ENCODE results near the gene TMEM130.
"Not testable (repeated sequence)": the region's sequence is repeated elsewhere in the genome, so short reads cannot be mapped to it uniquely, and the experiment has no call there.

TMEM130 gene

DNA sequence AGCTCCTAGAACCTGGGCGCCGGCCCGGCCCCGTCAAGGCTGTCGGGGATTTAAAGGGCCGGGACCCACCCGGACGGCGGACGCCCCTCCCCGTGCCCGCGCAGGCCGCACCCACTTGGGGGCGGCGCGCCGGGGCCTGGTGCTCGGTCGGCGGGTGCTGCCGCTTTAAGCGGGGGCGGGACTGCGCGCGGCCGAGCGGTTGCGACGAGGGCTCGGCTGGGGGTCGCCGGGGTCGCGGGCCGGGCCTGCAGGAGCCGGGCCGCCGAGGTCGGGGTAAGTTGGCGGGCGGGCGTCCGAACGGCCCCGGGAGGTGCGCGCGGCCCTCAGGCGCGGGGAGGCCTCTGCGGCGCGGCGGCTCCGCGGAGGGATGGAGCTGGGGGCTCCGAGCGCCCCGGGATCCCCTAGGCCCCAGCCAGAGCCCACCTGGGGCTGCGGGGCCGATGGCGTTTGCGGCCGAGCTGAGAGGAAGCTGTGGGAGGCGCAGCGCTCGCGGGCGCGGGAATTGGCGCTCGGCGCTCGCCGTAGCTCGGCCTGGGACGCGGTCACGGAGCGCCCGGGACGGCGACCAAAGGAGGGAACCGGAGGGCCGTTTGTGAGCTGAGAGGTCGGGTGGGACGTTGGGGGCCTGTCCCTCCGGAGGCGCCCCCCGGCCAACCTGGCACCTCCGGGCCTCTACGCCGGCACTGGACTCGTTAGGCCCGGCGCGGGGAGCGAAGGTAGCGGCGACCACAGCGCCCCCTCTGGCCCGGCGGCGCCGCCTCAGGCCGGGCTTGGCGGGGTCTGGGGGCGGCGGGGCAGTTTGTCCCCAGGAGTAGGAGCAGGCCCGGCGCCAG is 8.8 kb upstream of the TMEM130 start, which contains the start of gene TRRAP:
Gene TRRAP, plus strand, starts transcription at position 168 of the 833 bp plus-strand sequence. CDS start 2,619 bp downstream, outside the sequence.
- DNase-seq (ENCODE audit: low read depth, low spot score), result peak; percentile 45
- peak within 1 kb of the TSS; percentile 99 for H3K4me3 ChIP-seq (ENCODE audit: low read length)

DNA sequence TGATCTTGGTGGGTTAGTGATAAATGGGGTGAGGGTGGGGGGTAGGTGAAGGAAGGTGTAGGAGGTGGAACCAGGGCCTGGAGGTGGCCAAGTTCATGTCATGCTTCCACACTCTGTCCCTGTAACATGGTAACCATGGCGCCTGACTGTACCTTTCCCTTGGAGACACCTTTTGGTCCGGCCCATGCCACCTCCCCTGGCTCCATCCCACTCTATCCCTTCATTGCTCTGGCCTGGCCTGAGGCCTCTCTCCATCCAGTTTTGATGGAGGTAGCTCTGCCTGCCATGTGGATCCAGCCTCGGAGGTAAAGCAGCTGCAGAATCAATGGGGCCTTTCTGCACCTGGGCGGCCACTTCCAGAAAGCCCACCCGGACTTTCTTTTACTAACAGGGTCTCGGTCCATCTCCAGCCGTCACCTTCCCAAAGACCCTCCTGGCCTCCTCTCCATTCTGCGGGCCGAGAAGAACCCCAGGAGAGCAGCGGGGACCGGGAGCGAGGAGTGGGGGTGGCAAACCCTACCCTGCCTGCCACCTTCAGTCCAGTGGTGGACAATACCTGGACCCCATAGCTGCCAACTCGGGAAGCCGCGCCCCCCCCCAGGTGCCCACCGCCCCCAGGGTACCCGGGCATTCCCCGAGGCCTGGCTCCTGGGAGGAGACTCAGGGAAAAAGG is 8.0 kb upstream of the TMEM130 start:
- peak overlapping the region; percentile 99 for H3K4me3 ChIP-seq (ENCODE audit: low read length)
- no peak for DNase-seq (ENCODE audit: low read depth, low spot score)

DNA sequence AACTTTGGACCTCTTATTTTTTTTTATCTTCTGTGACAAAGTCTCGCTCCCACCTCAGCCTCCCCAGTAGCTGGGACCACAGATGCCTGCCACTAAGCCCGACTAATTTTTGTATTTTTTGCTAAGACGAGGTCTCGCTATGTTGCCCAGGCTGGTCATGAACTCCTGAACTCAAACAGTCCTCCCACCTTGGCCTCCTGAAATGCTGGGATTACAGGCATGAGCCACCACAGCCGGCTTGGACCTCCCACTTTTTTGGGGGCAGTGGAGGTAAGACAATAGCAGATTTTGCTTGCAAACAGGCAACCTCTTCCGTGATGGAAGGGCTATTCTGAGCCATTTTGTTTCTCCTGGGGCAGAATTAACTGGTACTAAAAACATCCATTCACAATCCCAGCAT is 7.3 kb upstream of the TMEM130 start:
- no peak overlapping the region for H3K4me3 ChIP-seq (ENCODE audit: low read length)
- no peak for DNase-seq (ENCODE audit: low read depth, low spot score)

DNA sequence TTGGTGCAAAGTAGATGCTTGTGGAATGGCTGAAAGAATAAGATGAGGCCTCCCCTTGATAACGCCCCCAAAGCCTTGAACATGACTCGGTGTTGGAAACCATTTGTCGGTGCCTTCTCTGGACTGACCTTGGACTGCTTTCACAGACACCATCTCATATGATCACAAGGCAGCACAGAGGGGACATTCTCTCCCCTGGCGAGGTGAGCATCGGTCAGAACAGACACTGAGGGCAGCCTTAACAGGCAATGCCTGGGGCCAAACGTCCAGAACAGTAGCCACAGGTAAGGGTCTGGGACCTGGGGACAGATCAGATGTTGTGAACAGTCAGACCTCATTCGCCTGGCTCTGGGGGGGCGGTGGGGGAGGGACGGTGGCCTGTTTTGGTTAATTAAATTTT is 5.7 kb upstream of the TMEM130 start:
- DNase-seq (ENCODE audit: low read depth, low spot score), result no peak
- no peak overlapping the region for H3K4me3 ChIP-seq (ENCODE audit: low read length)

DNA sequence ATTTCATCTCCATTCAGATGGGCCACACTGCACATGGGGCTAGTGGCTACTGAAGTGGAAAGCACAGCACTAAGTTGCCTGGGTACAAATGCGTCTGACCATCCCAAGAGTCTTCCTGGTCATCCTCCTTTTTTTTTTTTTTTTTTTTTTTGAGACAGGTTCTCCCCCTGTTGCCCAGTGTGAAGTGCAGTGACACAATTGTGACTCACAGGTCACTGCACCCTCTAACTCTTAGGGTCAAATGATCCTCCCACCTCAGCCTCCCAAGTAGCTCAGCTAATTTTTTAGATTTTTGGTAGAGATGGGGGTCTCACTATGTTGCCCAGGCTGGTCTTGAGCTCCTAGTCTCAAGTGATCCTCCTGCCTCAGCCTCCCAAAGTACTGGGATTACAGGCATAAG is 5.1 kb upstream of the TMEM130 start:
- DNase-seq (ENCODE audit: low read depth, low spot score), result no peak
- H3K4me3 ChIP-seq (ENCODE audit: low read length), result no peak overlapping the region

DNA sequence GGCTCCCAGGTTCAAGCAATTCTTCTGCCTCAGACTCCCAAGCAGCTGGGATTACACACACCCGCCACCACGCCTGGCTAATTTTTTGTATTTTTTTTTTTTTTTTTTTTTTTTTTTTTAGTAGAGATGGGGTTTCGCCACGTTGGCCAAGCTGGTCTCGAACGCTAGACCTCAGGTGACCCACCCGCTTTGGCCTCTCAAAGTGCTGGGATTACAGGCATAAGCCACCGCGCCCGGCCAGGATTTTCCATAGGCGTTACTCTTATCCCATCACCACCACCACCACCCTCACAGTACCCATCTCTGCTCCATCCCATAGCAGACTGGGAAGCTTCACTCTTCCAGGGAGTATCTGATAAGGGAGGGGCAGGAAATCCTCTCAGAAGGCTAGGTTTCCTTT is 3.8 kb upstream of the TMEM130 start:
- H3K4me3 ChIP-seq (ENCODE audit: low read length); DNase-seq (ENCODE audit: low read depth, low spot score): not testable (repeated sequence)

DNA sequence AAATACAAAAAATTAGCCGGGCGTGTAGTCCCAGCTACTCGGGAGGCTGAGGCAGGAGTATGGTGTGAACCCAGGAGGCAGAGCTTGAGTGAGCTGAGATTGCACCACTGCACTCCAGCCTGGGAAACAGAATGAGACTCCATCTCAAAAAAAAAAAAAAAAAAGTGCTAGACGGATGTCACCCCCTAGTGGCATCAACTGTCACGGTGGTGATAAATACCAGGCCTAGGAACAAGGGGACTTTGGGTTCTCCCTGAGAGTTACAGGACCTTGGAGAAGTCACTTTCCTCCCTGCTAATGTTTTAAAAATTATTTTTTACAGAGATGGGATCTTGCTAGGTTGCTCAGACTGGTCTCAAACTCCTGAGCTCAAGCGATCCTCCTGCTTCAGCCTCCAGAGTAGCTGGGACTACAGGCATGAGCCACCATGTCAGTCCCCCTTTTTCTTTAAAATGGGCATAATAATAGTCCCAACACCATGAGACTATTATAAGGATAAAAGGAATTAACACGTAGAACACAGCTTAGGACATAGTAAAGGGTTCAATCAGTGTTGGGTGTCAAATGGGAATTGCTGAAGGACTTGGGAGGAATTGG is 2.6 kb upstream of the TMEM130 start:
- peak; percentile 57 for DNase-seq (ENCODE audit: low read depth, low spot score)
- no peak overlapping the region for H3K4me3 ChIP-seq (ENCODE audit: low read length)

DNA sequence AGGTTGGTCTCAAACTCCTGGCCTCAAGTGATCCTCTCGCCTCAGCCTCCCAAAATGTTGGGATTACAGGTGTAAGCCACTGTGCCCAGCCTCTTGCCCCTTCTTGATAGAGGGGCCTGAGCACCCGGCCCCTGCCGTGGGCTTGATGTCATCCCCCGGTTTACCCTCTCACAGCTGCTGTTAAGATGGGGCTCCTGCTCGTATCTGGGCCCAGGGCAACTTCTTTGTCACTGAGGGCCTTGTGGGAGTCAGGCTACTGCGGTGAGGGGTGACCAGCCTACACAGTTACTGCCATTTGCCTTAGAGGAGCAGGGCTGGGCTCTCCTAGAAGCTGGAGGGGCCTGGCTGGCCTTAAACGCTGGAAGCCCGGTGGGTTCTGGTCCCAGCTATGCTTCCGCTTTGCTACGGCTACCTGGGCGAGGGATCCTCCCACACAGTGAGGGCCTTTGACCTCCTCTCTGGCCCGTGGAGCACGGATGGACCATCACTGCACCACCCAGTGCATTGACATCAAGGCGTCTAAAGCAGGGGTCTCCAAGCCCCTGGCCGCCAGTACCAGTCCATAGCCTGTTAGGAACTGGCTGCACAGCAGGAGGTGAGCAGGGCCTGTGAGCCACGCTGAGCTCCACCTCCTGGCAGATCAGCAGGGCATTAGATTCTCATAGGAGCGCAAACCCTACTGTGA is 1.1 kb upstream of the TMEM130 start:
- DNase-seq (ENCODE audit: low read depth, low spot score), result no peak
- H3K4me3 ChIP-seq (ENCODE audit: low read length), result no peak overlapping the region

DNA sequence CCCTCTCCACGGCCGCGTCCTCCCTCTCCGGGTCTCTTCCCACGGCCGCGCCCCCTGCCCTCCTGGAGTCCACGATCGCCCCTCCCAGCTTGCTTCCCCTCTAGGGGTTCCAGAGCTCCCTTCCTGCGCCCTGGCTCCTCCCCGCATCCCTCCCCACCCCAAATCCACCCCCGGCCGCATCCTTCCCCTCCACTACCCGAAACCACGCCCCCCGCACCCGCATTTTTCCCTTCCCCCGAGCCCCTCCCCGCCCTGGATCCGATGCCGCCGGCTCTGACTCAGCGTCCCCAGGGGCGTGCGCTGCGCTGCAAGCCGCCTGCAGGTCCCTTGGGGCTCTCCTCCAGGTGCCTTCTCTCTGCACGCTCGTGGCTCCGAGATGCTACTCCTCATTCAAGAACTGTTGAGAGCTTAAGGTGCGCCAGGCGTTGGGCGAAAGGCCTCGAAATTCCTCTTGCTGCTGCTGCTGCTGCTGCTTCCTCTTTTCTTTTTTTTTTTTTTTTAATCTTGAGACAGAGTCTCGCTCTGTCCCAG is 372 bp upstream of the TMEM130 start:
- no peak overlapping the region; the same call in 1 of the 2 replicates for H3K4me3 ChIP-seq (ENCODE audit: low read length)

DNA sequence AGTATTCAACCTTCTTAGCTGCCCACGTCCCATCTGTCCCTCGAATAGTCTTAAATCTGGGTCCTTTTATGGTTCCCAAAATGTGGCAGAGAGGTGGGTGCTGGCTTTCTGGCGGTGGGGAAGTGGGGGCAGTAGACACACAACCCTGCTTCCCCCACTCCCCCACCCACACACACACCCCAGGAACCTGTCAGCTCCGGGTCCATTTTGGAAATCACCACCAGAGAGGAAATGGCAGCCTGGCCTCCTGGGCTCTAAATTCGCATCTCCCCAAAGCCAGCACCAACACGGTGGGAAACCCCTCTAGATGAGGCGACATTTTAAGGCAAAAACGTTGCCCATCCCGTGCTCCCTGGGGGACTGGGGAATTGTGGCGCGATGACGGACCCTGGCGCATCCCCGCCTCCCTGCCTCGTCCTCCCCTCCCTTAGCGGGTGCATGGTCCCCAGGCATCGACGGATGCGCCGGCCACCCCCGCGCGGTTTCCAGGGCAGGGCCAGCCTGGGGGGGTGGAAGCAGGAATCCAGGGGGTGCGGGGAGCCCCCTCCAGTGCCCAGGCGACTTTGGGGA is 702 bp downstream of the TMEM130 start:
- no peak for DNase-seq (ENCODE audit: low read depth, low spot score)

More for the DNA sequence above, 372 bp upstream of the TMEM130 start:
- peak; percentile 29 for DNase-seq (ENCODE audit: low read depth, low spot score)

DNA sequence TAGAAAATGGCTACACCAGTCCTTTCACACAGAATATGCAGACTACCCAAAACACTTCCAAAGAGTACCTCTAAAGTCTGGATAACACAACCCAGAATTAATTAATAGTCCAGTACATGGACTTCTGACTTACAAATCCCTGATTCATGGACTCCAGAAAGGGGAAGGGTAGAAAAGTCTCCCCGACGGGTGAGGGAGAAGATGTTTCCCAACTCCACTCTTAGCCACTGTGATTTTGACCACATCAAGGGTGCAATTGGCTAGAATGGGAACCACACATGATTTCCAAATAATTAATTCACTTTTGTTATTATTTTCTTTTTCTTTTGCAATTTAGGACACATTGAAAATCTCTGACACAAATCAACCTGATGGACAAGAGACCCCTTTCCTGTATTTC is 1.4 kb downstream of the TMEM130 start:
- no peak for DNase-seq (ENCODE audit: low read depth, low spot score)
- H3K4me3 ChIP-seq (ENCODE audit: low read length), result no peak overlapping the region

More for the DNA sequence above, 702 bp downstream of the TMEM130 start:
- no peak overlapping the region for H3K4me3 ChIP-seq (ENCODE audit: low read length)

DNA sequence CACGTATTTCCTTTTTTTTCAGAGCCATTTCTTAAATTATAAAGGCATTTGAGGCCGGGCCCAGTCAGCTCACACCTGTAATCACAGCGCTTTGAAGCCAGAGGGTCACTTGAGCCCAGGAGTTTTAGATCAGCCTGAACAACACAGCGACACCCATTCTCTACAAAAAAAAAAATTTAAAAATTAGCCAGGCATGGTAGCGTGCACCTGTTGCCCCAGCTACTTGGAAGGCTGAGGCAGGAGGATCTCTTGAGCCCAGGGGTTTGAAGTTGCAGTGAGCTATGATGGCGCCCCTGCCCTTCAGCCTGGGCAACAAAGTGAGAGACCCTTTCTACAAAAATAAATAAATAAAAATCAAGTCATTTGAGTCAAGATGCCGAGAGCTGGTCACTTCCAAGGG is 3.0 kb downstream of the TMEM130 start:
- no peak for DNase-seq (ENCODE audit: low read depth, low spot score)
- H3K4me3 ChIP-seq (ENCODE audit: low read length), result no peak overlapping the region

DNA sequence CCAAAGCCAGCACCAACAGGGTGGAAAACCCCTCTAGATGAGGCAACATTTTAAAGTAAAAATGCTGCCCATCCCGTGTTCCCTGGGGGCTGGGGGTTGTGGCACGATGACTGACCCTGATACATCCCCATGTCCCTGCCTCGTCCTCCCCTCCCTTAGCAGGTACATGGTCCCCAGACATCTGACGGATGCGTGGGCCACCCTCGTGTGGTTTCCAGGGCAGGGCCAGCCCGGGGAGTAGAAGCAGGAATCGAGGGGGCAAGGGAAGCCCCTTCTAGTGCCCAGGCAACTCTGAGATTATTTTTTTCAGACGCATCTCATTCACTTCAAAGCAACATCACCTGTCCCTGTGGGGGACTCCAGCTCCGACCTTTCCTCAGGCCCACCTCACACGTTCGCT is 3.5 kb downstream of the TMEM130 start:
- no peak overlapping the region for H3K4me3 ChIP-seq (ENCODE audit: low read length)
- DNase-seq (ENCODE audit: low read depth, low spot score), result no peak

DNA sequence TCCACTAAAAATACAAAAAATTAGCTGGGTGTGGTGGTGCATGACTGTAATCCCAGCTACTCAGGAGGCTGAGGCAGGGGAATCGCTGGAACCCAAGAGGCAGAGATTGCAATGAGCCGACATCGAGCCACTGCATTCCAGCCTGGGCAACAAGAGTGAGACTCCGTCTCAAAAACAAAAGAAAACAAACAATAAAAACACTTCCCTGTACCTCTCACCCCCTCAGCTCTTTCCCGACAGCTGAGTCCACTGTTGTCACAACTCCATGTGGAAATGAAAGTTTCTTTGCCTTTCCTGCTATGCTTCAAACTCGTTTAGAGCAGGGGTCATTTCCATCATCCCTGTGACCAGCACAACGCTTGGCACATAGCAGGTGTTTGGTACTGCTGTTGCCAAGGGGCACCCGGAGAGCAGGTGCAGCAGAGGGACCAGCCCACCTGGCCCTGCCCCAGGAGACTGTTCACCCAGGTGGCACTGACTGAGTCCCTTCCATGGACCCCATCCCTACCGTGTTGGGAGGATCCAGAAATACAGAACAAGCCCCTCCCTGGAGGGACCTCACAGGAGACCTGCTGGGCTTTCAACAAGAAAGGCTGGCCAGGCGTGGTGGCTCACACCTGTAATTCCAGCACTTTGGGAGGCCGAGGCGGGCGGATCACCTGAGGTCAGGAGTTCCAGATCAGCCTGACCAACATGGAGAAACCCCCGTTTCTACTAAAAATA is 4.9 kb downstream of the TMEM130 start:
- no peak overlapping the region for H3K4me3 ChIP-seq (ENCODE audit: low read length)
- DNase-seq (ENCODE audit: low read depth, low spot score), result no peak

DNA sequence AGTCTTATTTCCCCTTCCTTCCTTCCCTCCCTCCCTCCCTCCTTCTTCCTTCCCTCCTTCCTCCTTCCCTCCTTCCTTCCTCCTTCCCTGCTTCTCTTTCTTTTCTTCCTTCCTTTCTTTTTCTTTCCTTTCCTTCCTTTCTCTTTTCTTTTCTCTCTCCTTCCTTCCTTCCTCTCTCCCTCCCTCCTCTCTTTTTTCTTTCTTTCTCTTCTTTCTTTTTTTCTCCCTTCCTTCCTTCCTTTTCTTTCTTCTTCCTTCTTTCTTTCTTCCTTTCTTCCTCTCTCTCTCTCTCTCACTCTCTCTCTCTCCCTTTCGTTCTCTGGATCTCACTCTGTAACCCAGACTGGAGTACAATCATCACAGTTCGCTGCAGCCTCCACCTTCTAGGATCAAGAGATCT is 6.2 kb downstream of the TMEM130 start:
- DNase-seq (ENCODE audit: low read depth, low spot score), result no peak

DNA sequence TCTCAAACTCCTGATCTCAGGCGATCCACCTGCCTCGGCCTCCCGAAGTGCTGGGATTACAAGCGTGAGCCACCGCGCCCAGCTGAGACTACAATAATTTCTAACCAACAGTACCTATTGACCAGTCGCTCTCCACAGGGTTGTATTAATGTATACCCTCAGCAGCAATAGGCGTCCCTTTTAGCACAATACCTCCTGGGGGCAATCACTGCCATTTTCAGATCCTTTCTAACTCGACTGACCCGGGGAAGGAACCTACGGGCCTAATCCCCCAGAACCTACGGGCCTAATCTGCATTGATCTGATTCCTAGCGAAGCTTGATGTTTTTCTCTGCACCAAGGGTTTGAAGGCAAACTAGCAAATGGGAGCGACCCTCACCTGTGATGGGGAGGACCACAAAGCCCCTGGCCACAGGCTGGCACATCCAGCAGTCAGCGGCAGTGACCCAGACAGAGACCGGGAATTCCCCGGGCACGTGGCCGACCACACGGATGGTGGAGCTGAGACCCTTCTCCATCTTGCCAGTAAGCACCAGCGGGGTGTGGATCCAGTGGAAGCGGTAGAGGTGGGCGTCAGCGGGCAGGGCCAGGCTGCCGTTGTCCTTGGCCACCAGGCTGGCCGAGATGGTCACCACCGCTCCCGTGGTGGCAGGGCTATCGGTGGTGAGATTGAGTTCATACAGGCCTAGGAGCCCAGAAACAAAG is 6.9 kb downstream of the TMEM130 start:
- DNase-seq (ENCODE audit: low read depth, low spot score), result no peak
- no peak overlapping the region for H3K4me3 ChIP-seq (ENCODE audit: low read length)

More for the DNA sequence above, 6.2 kb downstream of the TMEM130 start:
- H3K4me3 ChIP-seq (ENCODE audit: low read length), result no peak overlapping the region

DNA sequence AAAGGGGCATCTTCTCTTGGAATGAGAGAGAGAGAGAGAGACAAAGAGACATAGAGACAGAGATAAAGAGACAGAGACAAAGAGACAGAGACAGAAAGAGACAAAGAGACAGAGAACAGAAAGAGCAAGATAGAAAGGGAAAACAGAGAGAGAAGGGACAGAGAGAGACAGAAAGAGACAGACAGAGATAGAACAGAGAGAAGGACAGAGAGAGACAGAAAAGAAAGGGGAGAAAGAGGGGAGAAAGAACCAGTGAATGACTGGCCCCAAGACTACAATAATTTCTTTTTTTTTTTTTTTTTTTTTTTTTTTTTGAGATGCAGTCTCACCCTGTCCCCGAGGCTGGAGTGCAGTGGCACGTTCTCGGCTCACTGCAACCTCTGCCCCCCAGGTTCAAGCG is 7.6 kb downstream of the TMEM130 start:
- no peak for DNase-seq (ENCODE audit: low read depth, low spot score)
- H3K4me3 ChIP-seq (ENCODE audit: low read length), result no peak overlapping the region

DNA sequence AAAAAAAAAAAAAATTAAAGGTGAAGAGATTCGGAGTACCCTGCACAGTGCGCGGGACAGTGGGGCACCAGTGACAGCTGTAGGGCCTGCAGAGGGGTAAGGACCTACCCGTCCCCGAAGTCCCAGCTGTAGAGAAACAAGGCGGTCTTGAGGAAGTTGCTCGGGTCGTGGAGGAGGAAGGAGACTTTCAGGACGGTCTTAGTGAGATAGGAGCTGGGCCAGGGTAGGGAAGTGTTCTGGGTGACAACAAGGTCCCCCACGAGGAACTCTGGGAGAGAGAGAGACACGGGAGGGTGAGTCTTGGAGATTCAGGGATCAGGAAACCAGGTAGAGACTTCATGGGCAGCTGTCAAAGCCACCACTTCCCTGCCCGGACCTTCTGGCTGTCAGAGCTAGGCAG is 9.7 kb downstream of the TMEM130 start:
- H3K4me3 ChIP-seq (ENCODE audit: low read length), result no peak overlapping the region
- no peak for DNase-seq (ENCODE audit: low read depth, low spot score)
